Measurements from ENCODE around the gene GFPT2.

GRCh38 chr5:180318456-180319089 lies 34.6 kb downstream of the GFPT2 start:
- TF ChIP-seq CTCF (IDR thresholded peaks at IDR 0.05 in 4 of 5, conservative IDR thresholded peaks at IDR 0.05 in 1 of 5) (no peak), POLR2A (IDR thresholded peaks at IDR 0.05) (no peak)

Measured in gastrocnemius medialis (tissue), 4 donors.